Liver (tissue), 9 donors: ENCODE data around the gene CRYZL1. TPM values are rescaled to one million over a fixed set of nuclear protein-coding genes. Genes with fewer than 3 reads are reported as not detected.

Source experiments
- DNase-seq: peaks from one replicate; pipeline ENCODE4 v3.0.0-alpha.2; 2017; ENCODE audit warnings: low spot score
- H3K27ac ChIP-seq, 2 donors: one replicate each; pipeline ENCODE4 v1.7.0; 2013; ENCODE audit warnings: inconsistent platforms in 2 of 2, low read length in 2 of 2, control low read depth in 1 of 2, low read depth in 1 of 2, mild to moderate bottlenecking in 1 of 2
- H3K27me3 ChIP-seq, 4 donors: one replicate each; pipeline versions ENCODE4 v1.6.1 to v1.7.0; 2013; ENCODE audit warnings: low read length in 3 of 4, inconsistent platforms in 1 of 4, mild to moderate bottlenecking in 1 of 4, moderate library complexity in 1 of 4; ENCODE audit not compliant: control insufficient read depth in 4 of 4, insufficient read depth in 4 of 4
- H3K36me3 ChIP-seq, 4 donors: one replicate each; pipeline versions ENCODE4 v1.6.1 to v1.7.0; 2013; ENCODE audit warnings: low read length in 3 of 4, mild to moderate bottlenecking in 3 of 4, low read depth in 1 of 4, moderate library complexity in 1 of 4; ENCODE audit not compliant: control insufficient read depth in 4 of 4, insufficient read depth in 3 of 4
- H3K4me1 ChIP-seq, 4 donors: one replicate each; pipeline versions ENCODE4 v1.6.1 to v1.7.0; 2013; ENCODE audit warnings: low read length in 3 of 4, mild to moderate bottlenecking in 3 of 4, moderate library complexity in 1 of 4; ENCODE audit not compliant: control insufficient read depth in 4 of 4, insufficient read depth in 4 of 4
- H3K4me3 ChIP-seq, 3 donors: one replicate each; pipeline versions ENCODE4 v1.6.1 to v1.7.0; 2013; ENCODE audit warnings: low read length in 3 of 3, control low read depth in 1 of 3, low read depth in 1 of 3, mild to moderate bottlenecking in 1 of 3
- H3K9ac ChIP-seq, 2 donors: one replicate each; pipeline ENCODE4 v1.7.0; 2013; ENCODE audit warnings: low read length in 2 of 2, mild to moderate bottlenecking in 2 of 2, moderate library complexity in 2 of 2, control low read depth in 1 of 2, low read depth in 1 of 2
- H3K9me3 ChIP-seq, 4 donors: one replicate each; pipeline versions ENCODE4 v1.6.1 to v1.7.0; 2013; ENCODE audit warnings: low read length in 3 of 4; ENCODE audit not compliant: control insufficient read depth in 4 of 4
- FOXA2 ChIP-seq: IDR thresholded peaks from 2 replicates; pipeline ENCODE4 v1.6.1; 2016; ENCODE audit warnings: antibody characterized with exemption
- GABPA ChIP-seq, 2 donors: IDR thresholded peaks in 1 of 2; conservative IDR thresholded peaks in 1 of 2; 2 replicates each; pipeline ENCODE4 v1.6.1; 2016; ENCODE audit warnings: antibody characterized with exemption in 2 of 2, mild to moderate bottlenecking in 1 of 2, moderate library complexity in 1 of 2
- HNF4A ChIP-seq, 2 donors: conservative IDR thresholded peaks; 2 replicates each; pipeline ENCODE4 v1.6.1; 2016; ENCODE audit warnings: antibody characterized with exemption in 2 of 2, mild to moderate bottlenecking in 2 of 2
- JUND ChIP-seq, 2 donors: IDR thresholded peaks; 2 replicates each; pipeline ENCODE4 v1.6.1; 2016; ENCODE audit warnings: antibody characterized with exemption in 2 of 2
- MAX ChIP-seq: IDR thresholded peaks from 2 replicates; pipeline ENCODE4 v1.6.1; 2016; ENCODE audit warnings: antibody characterized with exemption
- NR2F2 ChIP-seq: IDR thresholded peaks from 2 replicates; pipeline ENCODE4 v1.6.1; 2016; ENCODE audit warnings: antibody characterized with exemption
- RAD21 ChIP-seq, 2 donors: IDR thresholded peaks; 2 replicates each; pipeline ENCODE4 v1.6.1; 2016; ENCODE audit warnings: antibody characterized with exemption in 2 of 2, mild to moderate bottlenecking in 2 of 2
- RXRA ChIP-seq, 2 donors: IDR thresholded peaks; 2 replicates each; pipeline ENCODE4 v1.6.1; 2017 to 2018; ENCODE audit warnings: antibody characterized with exemption in 2 of 2, mild to moderate bottlenecking in 1 of 2
- SP1 ChIP-seq: IDR thresholded peaks from 2 replicates; pipeline ENCODE4 v1.6.1; 2018; ENCODE audit warnings: antibody characterized with exemption, mild to moderate bottlenecking
- YY1 ChIP-seq: IDR thresholded peaks from 2 replicates; pipeline ENCODE4 v1.6.1; 2016; ENCODE audit warnings: antibody characterized with exemption, mild to moderate bottlenecking
- WGBS: extraction: QIAGEN DNeasy Blood & Tissue Kit; methylation state at CpG from one replicate; pipeline ENCODE4 v1.1.7; 2013; 5-methylcytosine and 5-hydroxymethylcytosine counted together
- polyA plus RNA-seq, 2 donors: library from polyadenylated mRNA; stranded (reverse) in 1 of 2; unstranded in 1 of 2; fragments of 200-250 nt in 1 of 2; fragments of >200 nt in 1 of 2; fragmentation: Nextera tagmentation in 1 of 2; extraction: Ambion mirVana in 1 of 2; gene quantifications; one replicate each; pipeline versions ENCODE4 v1.2.1 to v1.2.3, GENCODE V29; 2013 to 2015
- total RNA-seq, 2 donors: library from RNA; depleted of rRNA; stranded (reverse); fragments of >200 nt; gene quantifications; one replicate each; pipeline ENCODE4 v1.2.3, GENCODE V29; 2014
- TF ChIP-seq, protein P1 (sequence below): IDR thresholded peaks from 2 replicates; pipeline ENCODE4 v1.6.1; 2016; ENCODE audit warnings: antibody characterized with exemption
- TF ChIP-seq, protein P2 (sequence below): fragments of 150-350 bp; IDR thresholded peaks from 2 replicates; pipeline ENCODE4 v1.5.1; 2017; ENCODE audit warnings: improper control_type of control experiment, low read depth, low read length; ENCODE audit not compliant: missing input control
- TF ChIP-seq, protein P3 (sequence below): IDR thresholded peaks from 2 replicates; pipeline ENCODE4 v1.6.1; 2016; ENCODE audit warnings: antibody characterized with exemption, mild to moderate bottlenecking
- TF ChIP-seq, protein P4 (sequence below): IDR thresholded peaks from 2 replicates; pipeline ENCODE4 v1.6.1; 2016; ENCODE audit warnings: antibody characterized with exemption
- donor health status: healthy.
- donor health status: healthy.
- donor health status: healthy.
- donor health status: healthy.
- donor health status: healthy.

CRYZL1 gene
- total and polyA plus RNA-seq, 4 donors = 6.8 to 18.1 (median 11.5) TPM

DNA sequence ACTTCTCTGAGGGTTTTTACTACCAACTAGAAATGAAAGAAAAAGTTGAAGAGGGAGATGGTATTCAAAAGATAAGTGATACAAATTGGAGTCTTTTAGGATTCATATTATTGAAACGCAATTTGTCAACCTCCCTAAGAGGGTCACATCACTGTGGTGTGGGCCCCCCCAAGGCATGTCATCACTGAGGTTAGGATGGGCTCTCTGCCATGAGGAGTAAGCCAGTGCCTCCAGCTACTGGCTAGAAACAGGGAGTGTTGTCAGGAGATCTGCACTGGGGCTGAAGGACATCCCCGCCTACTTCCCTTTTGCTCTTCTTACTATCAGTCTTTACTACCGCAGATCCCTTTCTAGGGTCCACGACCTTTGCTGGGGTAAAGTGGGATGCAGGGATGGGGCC is 26.6 kb upstream of the CRYZL1 start:
- Histone ChIP-seq H3K9ac (no peak overlapping the region), H3K36me3 (no peaks in the 10 kb centered on the region), H3K4me1 (peaks cover 9 to 26% (median 16%) of the 10 kb centered on the region in 4 donors), H3K4me3 (no peak overlapping the region), H3K27ac (no peak overlapping the region), H3K9me3 (no peaks in the 10 kb centered on the region), H3K27me3 (no peaks in the 10 kb centered on the region)
- no peak for DNase-seq
- 64% methylated on average over 4 of the region's 4 CpGs for WGBS
- TF ChIP-seq, protein P1, sequence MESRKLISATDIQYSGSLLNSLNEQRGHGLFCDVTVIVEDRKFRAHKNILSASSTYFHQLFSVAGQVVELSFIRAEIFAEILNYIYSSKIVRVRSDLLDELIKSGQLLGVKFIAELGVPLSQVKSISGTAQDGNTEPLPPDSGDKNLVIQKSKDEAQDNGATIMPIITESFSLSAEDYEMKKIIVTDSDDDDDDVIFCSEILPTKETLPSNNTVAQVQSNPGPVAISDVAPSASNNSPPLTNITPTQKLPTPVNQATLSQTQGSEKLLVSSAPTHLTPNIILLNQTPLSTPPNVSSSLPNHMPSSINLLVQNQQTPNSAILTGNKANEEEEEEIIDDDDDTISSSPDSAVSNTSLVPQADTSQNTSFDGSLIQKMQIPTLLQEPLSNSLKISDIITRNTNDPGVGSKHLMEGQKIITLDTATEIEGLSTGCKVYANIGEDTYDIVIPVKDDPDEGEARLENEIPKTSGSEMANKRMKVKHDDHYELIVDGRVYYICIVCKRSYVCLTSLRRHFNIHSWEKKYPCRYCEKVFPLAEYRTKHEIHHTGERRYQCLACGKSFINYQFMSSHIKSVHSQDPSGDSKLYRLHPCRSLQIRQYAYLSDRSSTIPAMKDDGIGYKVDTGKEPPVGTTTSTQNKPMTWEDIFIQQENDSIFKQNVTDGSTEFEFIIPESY = no peak
- TF ChIP-seq, protein P2, sequence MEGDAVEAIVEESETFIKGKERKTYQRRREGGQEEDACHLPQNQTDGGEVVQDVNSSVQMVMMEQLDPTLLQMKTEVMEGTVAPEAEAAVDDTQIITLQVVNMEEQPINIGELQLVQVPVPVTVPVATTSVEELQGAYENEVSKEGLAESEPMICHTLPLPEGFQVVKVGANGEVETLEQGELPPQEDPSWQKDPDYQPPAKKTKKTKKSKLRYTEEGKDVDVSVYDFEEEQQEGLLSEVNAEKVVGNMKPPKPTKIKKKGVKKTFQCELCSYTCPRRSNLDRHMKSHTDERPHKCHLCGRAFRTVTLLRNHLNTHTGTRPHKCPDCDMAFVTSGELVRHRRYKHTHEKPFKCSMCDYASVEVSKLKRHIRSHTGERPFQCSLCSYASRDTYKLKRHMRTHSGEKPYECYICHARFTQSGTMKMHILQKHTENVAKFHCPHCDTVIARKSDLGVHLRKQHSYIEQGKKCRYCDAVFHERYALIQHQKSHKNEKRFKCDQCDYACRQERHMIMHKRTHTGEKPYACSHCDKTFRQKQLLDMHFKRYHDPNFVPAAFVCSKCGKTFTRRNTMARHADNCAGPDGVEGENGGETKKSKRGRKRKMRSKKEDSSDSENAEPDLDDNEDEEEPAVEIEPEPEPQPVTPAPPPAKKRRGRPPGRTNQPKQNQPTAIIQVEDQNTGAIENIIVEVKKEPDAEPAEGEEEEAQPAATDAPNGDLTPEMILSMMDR = no peak
- no peak for TF ChIP-seq FOXA2
- no peak for TF ChIP-seq NR2F2
- TF ChIP-seq YY1 = no peak
- TF ChIP-seq MAX = no peak
- TF ChIP-seq RXRA (IDR thresholded peaks at IDR 0.05) = no peak
- no peak for TF ChIP-seq GABPA (IDR thresholded peaks at IDR 0.05 in 1 of 2, conservative IDR thresholded peaks at IDR 0.05 in 1 of 2)
- TF ChIP-seq SP1 = no peak
- TF ChIP-seq, protein P3, sequence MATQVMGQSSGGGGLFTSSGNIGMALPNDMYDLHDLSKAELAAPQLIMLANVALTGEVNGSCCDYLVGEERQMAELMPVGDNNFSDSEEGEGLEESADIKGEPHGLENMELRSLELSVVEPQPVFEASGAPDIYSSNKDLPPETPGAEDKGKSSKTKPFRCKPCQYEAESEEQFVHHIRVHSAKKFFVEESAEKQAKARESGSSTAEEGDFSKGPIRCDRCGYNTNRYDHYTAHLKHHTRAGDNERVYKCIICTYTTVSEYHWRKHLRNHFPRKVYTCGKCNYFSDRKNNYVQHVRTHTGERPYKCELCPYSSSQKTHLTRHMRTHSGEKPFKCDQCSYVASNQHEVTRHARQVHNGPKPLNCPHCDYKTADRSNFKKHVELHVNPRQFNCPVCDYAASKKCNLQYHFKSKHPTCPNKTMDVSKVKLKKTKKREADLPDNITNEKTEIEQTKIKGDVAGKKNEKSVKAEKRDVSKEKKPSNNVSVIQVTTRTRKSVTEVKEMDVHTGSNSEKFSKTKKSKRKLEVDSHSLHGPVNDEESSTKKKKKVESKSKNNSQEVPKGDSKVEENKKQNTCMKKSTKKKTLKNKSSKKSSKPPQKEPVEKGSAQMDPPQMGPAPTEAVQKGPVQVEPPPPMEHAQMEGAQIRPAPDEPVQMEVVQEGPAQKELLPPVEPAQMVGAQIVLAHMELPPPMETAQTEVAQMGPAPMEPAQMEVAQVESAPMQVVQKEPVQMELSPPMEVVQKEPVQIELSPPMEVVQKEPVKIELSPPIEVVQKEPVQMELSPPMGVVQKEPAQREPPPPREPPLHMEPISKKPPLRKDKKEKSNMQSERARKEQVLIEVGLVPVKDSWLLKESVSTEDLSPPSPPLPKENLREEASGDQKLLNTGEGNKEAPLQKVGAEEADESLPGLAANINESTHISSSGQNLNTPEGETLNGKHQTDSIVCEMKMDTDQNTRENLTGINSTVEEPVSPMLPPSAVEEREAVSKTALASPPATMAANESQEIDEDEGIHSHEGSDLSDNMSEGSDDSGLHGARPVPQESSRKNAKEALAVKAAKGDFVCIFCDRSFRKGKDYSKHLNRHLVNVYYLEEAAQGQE = no peak
- TF ChIP-seq RAD21 (IDR thresholded peaks at IDR 0.05) = no peak
- TF ChIP-seq, protein P4, sequence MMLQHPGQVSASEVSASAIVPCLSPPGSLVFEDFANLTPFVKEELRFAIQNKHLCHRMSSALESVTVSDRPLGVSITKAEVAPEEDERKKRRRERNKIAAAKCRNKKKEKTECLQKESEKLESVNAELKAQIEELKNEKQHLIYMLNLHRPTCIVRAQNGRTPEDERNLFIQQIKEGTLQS = no peak
- no peak for TF ChIP-seq HNF4A (conservative IDR thresholded peaks at IDR 0.05)

DNA sequence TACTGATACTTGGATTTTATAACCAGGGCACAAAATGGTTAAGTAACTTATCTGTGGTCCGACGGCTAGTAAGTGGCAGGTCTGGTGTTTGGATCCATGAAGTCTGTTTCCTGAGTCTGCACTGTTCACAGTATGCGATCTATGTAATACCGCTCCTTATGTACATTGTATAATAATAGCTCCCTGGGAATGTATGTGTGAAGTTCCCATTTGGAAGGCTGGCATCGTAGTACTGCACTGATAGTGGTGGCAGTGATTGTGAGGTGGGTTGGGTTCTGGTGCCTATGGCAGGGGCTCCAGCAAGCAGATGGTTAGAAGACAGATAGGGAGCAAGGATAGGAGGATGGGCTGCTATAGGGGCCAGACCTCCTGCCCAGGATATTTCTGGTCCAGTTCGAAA is 26.1 kb upstream of the CRYZL1 start:
- Histone ChIP-seq H3K9ac (no peak overlapping the region), H3K9me3 (no peaks in the 10 kb centered on the region), H3K27ac (no peak overlapping the region), H3K4me1 (peaks cover 9 to 24% (median 15%) of the 10 kb centered on the region in 4 donors), H3K27me3 (no peaks in the 10 kb centered on the region), H3K4me3 (no peak overlapping the region), H3K36me3 (no peaks in the 10 kb centered on the region)
- TF ChIP-seq RXRA (IDR thresholded peaks at IDR 0.05) (no peak), JUND (IDR thresholded peaks at IDR 0.05) (no peak)
- TF ChIP-seq, protein P1 = no peak
- TF ChIP-seq, protein P3 = no peak
- 79% methylated on average over 6 of the region's 6 CpGs for WGBS
- no peak for DNase-seq
